ENCODE data around the gene C11orf58. TPM values are rescaled to one million over a fixed set of nuclear protein-coding genes. Genes with fewer than 3 reads are reported as not detected.

C11orf58 gene
- total RNA-seq, 4 donors from 2014 or later: 144 to 202 (median 175) TPM

GRCh38 chr11:16749092-16749491 lies 10.6 kb downstream of the C11orf58 start:
- intact Hi-C loops (cut with DNase I): no loop called here
- H3K27me3 ChIP-seq: no peaks in the 10 kb centered on the region
- TF ChIP-seq POLR2A (IDR thresholded peaks at IDR 0.05; ENCODE audit: low read depth) (no peak), POLR2AphosphoS5 (IDR thresholded peaks at IDR 0.05) (no peak), CTCF (IDR thresholded peaks at IDR 0.05) (no peak), EP300 (IDR thresholded peaks at IDR 0.05) (no peak)
- no peaks in the 10 kb centered on the region for H3K9me3 ChIP-seq
- peaks cover 59 to 97% (median 90%) of the 10 kb centered on the region in 4 donors for H3K36me3 ChIP-seq
- WGBS: 100% methylated on average over 1 of the region's 1 CpG
- no peak for DNase-seq (ENCODE audit: extremely low spot score)
- H3K4me1 ChIP-seq: peaks cover 19 to 30% (median 24%) of the 10 kb centered on the region in 4 donors
- H3K4me3 ChIP-seq: no peak overlapping the region
- no peak overlapping the region for H3K27ac ChIP-seq (replicated peaks in 1 of 4)

GRCh38 chr11:16749666-16750065 lies 11.2 kb downstream of the C11orf58 start:
- H3K27ac ChIP-seq (replicated peaks in 1 of 4): no peak overlapping the region
- peaks cover 14 to 24% (median 18%) of the 10 kb centered on the region in 4 donors for H3K4me1 ChIP-seq
- H3K4me3 ChIP-seq: no peak overlapping the region
- no peaks in the 10 kb centered on the region for H3K9me3 ChIP-seq
- H3K27me3 ChIP-seq: no peaks in the 10 kb centered on the region
- peaks cover 59 to 100% (median 92%) of the 10 kb centered on the region in 4 donors for H3K36me3 ChIP-seq
- no peak for DNase-seq (ENCODE audit: extremely low spot score)
- intact Hi-C loops (cut with DNase I): no loop called here
- TF ChIP-seq CTCF (IDR thresholded peaks at IDR 0.05) (no peak), EP300 (IDR thresholded peaks at IDR 0.05) (no peak), POLR2A (IDR thresholded peaks at IDR 0.05; ENCODE audit: low read depth) (no peak), POLR2AphosphoS5 (IDR thresholded peaks at IDR 0.05) (no peak)
- WGBS: 67% methylated on average over 2 of the region's 2 CpGs

- H3K4me1 ChIP-seq: peaks cover 11 to 18% (median 15%) of the 10 kb centered on the region in 4 donors
- 93% methylated on average over 1 of the region's 1 CpG for WGBS
- no peak for TF ChIP-seq POLR2AphosphoS5 (IDR thresholded peaks at IDR 0.05)
- TF ChIP-seq POLR2A (IDR thresholded peaks at IDR 0.05; ENCODE audit: low read depth): no peak
- TF ChIP-seq EP300 (IDR thresholded peaks at IDR 0.05): no peak
- no peak for TF ChIP-seq CTCF (IDR thresholded peaks at IDR 0.05)
- DNase-seq (ENCODE audit: extremely low spot score): no peak
- H3K9me3 ChIP-seq: no peaks in the 10 kb centered on the region
- H3K4me3 ChIP-seq: no peak overlapping the region
- intact Hi-C loops (cut with DNase I): no loop called here
- H3K27me3 ChIP-seq: no peaks in the 10 kb centered on the region
- H3K36me3 ChIP-seq: peaks cover 62 to 100% (median 94%) of the 10 kb centered on the region in 4 donors
- no peak overlapping the region for H3K27ac ChIP-seq (replicated peaks in 1 of 4)
Measured at GRCh38 chr11:16750417-16750816, 12.0 kb downstream of the C11orf58 start.

GRCh38 chr11:16758382-16759024 lies 20.1 kb downstream of the C11orf58 start:
- Histone ChIP-seq H3K4me3 (no peak overlapping the region), H3K27me3 (no peaks in the 10 kb centered on the region), H3K9me3 (no peaks in the 10 kb centered on the region), H3K27ac (replicated peaks in 1 of 4) (no peak overlapping the region), H3K36me3 (peaks cover 18 to 58% (median 45%) of the 10 kb centered on the region in 4 donors), H3K4me1 (no peaks in the 10 kb centered on the region)
- DNase-seq (ENCODE audit: extremely low spot score): no peak
- 95% methylated on average over 4 of the region's 4 CpGs for WGBS
- intact Hi-C loops (cut with DNase I): no loop called here
- no peak for TF ChIP-seq CTCF (IDR thresholded peaks at IDR 0.05)
- TF ChIP-seq EP300 (IDR thresholded peaks at IDR 0.05): no peak
- no peak for TF ChIP-seq POLR2A (IDR thresholded peaks at IDR 0.05; ENCODE audit: low read depth)
- TF ChIP-seq POLR2AphosphoS5 (IDR thresholded peaks at IDR 0.05): no peak
